HG02623 (cell line): ENCODE measurements around the gene S1PR1.
"Not testable (repeated sequence)": the region's sequence is repeated elsewhere in the genome, so short reads cannot be mapped to it uniquely, and the experiment has no call there.

ENCODE experiments used
- ATAC-seq: cut with Tn5 transposase; IDR thresholded peaks from one replicate; pipeline ENCODE4 v1.9.1; 2021; ENCODE audit warnings: moderate library complexity; ENCODE audit not compliant: unreplicated experiment

Gene S1PR1

GRCh38 chr1:101219924-101220870, 16.6 kb upstream of the S1PR1 start:
- ATAC-seq, result no peak

- no peak for ATAC-seq
Measured at GRCh38 chr1:101220906-101221305, 15.9 kb upstream of the S1PR1 start.

GRCh38 chr1:101221945-101222429, 14.8 kb upstream of the S1PR1 start:
- ATAC-seq, result peak; percentile 96

GRCh38 chr1:101227837-101228236, 9.0 kb upstream of the S1PR1 start:
- ATAC-seq, result no peak

- ATAC-seq, result no peak
Measured at GRCh38 chr1:101228424-101229134, 8.2 kb upstream of the S1PR1 start.

- ATAC-seq, result not testable (repeated sequence)
Measured at GRCh38 chr1:101232182-101232581, 4.6 kb upstream of the S1PR1 start.

- ATAC-seq, result no peak
Measured at GRCh38 chr1:101233495-101233894, 3.3 kb upstream of the S1PR1 start.

- no peak for ATAC-seq
Measured at GRCh38 chr1:101235216-101235695, 1.6 kb upstream of the S1PR1 start.

- ATAC-seq, result peak; percentile 62
Measured at GRCh38 chr1:101235696-101236515, 913 bp upstream of the S1PR1 start.

- no peak for ATAC-seq
Measured at GRCh38 chr1:101237229-101237837, 514 bp downstream of the S1PR1 start.

- ATAC-seq, result no peak
Measured at GRCh38 chr1:101238031-101238628, 1.3 kb downstream of the S1PR1 start.

GRCh38 chr1:101238681-101239094, 1.9 kb downstream of the S1PR1 start:
- ATAC-seq, result peak; percentile 26

- no peak for ATAC-seq
Measured at GRCh38 chr1:101239095-101240040, 2.5 kb downstream of the S1PR1 start.

GRCh38 chr1:101240041-101240430, 3.2 kb downstream of the S1PR1 start:
- ATAC-seq, result no peak

GRCh38 chr1:101241485-101242225, 4.8 kb downstream of the S1PR1 start:
- ATAC-seq, result no peak

GRCh38 chr1:101242324-101243050, 5.7 kb downstream of the S1PR1 start:
- no peak for ATAC-seq

- ATAC-seq, result no peak
Measured at GRCh38 chr1:101243751-101244150, 6.9 kb downstream of the S1PR1 start.

- ATAC-seq, result no peak
Measured at GRCh38 chr1:101244842-101245241, 8.0 kb downstream of the S1PR1 start.
